ENCODE measurements around the gene RUSF1.
"Not testable (repeated sequence)": the region's sequence is repeated elsewhere in the genome, so short reads cannot be mapped to it uniquely, and the experiment has no call there.

Gene RUSF1

DNA sequence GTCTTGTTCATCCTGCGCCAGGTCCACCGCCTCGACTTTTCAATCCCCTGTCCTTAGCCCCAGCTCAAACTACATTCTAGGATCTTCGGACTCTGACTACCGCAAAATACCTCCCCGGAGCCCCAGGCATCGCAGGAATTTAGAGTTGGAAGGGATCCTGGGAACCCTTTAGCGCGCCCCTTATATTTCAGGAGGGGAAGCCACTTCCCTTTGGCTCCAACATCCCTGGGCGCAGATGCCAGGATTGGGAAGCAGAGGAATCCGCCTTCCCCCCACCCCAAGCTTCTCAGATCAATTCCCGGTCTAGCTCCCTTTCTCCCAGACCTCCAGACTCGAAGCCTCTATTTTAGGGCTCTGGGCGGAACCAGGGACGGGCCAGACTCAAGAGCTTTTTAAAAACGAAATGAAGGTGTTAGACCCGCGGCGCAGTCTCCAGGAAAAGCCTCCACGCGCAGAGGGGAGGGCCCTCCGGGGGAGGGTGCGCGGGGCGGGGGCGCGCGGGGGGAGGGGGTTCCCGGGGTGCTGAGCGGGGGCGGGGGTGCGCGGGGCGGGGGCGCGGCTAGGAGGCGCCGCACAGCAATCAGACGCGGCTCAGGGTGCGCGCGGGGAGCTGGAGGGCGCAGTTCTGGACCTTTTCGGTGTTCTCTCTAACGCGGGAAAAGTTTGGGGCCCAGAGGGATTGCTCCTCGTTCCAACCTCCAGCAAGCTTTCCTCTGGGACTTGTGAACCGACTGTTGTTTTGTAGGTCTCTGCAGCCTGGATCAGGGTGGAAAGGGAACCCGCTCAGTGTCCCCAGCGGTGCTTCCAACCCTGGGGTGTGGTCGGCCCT lies 21.1 kb upstream of the RUSF1 start:
- no peak overlapping the region for H3K4me3 ChIP-seq (ENCODE audit: low read depth, low read length)
- DNase-seq (ENCODE audit: low read depth), result no peak
- TF ChIP-seq, protein P1, sequence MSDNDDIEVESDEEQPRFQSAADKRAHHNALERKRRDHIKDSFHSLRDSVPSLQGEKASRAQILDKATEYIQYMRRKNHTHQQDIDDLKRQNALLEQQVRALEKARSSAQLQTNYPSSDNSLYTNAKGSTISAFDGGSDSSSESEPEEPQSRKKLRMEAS (IDR thresholded peaks at IDR 0.05; ENCODE audit: low read depth, low read length), result no peak

DNA sequence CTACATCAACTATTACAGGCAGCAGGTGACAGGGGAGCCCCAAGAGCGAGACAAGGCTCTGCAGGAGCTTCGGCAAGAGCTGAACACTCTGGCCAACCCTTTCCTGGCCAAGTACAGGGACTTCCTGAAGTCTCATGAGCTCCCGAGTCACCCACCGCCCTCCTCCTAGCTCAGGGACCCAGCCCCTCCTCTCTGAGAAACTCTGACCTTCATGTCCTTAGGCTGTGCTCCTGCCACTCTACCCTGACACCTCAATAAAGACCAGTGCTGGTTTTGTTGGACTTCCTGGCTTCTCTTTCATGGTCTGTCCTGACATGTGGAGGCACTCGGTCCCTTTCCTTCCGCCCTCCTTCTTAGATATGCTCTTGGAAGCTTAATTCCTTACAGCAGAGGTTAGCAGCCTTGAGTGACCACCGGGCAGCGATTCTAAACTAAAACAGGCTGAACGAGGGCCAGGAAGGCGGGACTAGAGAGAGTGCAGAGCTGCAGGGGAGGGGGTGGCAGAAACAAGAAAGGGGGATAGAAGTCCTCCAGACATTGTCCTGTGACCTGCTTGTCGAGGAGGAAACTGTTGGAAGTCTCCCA lies 20.4 kb upstream of the RUSF1 start:
- TF ChIP-seq, protein P1 (IDR thresholded peaks at IDR 0.05; ENCODE audit: low read depth, low read length), result no peak
- no peak for TF ChIP-seq POLR2A (IDR thresholded peaks at IDR 0.05; ENCODE audit: extremely low read depth, insufficient read length)
- TF ChIP-seq, protein P2, sequence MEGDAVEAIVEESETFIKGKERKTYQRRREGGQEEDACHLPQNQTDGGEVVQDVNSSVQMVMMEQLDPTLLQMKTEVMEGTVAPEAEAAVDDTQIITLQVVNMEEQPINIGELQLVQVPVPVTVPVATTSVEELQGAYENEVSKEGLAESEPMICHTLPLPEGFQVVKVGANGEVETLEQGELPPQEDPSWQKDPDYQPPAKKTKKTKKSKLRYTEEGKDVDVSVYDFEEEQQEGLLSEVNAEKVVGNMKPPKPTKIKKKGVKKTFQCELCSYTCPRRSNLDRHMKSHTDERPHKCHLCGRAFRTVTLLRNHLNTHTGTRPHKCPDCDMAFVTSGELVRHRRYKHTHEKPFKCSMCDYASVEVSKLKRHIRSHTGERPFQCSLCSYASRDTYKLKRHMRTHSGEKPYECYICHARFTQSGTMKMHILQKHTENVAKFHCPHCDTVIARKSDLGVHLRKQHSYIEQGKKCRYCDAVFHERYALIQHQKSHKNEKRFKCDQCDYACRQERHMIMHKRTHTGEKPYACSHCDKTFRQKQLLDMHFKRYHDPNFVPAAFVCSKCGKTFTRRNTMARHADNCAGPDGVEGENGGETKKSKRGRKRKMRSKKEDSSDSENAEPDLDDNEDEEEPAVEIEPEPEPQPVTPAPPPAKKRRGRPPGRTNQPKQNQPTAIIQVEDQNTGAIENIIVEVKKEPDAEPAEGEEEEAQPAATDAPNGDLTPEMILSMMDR (IDR thresholded peaks at IDR 0.05; ENCODE audit: low read depth, low read length), result no peak
- TF ChIP-seq MYC (IDR thresholded peaks at IDR 0.05; ENCODE audit: low read depth, low read length), result no peak
- H3K4me3 ChIP-seq (ENCODE audit: low read depth, low read length), result no peak overlapping the region

DNA sequence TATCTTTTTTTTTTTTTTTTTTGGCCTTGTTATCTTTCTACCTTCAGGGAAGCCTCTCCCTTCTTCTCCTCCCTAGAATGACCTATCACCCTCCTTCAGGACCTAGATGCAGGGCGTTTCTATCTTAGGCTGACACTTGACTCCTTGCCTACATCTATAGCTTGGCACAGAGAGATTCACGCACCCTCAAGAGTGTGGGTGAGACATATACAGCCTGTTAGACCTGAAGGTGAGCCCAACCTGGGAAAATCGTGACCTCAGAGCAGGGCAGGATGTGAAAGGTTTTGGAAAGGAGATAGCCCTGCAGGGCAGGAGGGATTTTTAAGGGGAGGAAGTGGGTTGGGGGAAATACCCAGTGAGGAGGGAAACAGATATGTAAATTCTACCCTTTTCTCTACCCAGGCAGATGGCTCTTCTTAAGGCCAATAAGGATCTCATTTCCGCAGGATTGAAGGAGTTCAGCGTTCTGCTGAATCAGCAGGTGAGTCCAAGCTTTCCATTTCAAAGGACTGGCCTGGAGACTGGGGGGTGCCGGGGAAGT lies 19.6 kb upstream of the RUSF1 start, which contains the start of gene AHSP:
TSS of gene AHSP (plus strand) at position 167 of the 541 bp plus-strand sequence. CDS start at position 407, 240 bp downstream.
- DNase-seq (ENCODE audit: low read depth), result no peak
- no peak within 1 kb of the TSS for H3K4me3 ChIP-seq (ENCODE audit: low read depth, low read length)
- TF ChIP-seq, protein P2 (IDR thresholded peaks at IDR 0.05; ENCODE audit: low read depth, low read length), result no peak
- TF ChIP-seq MYC (IDR thresholded peaks at IDR 0.05; ENCODE audit: low read depth, low read length) (no peak), POLR2A (IDR thresholded peaks at IDR 0.05; ENCODE audit: extremely low read depth, insufficient read length) (no peak)

More for the DNA sequence above, 20.4 kb upstream of the RUSF1 start:
- DNase-seq (ENCODE audit: low read depth), result no peak

DNA sequence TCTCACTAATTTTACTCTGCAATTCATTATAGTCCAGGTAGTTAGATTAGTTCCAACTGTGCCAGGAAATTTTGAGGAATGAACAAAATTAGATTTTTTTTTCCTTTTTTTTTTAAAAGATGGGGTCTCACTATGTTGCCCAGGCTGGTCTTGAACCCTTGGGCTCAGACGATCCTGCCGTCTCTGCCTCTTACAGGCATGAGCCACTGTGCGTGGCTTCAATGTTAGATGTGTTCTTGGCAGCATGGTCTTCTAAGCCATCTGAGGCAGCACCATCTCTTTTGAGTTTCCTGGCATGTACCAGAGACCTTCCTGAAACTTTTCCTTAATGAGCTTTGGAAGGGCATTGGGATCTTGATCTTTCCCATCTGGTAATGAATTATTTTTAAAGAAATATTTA lies 16.9 kb upstream of the RUSF1 start:
- TF ChIP-seq MYC (IDR thresholded peaks at IDR 0.05; ENCODE audit: low read depth, low read length), result no peak
- TF ChIP-seq, protein P1 (IDR thresholded peaks at IDR 0.05; ENCODE audit: low read depth, low read length), result no peak
- H3K4me3 ChIP-seq (ENCODE audit: low read depth, low read length), result no peak overlapping the region
- no peak for DNase-seq (ENCODE audit: low read depth)

DNA sequence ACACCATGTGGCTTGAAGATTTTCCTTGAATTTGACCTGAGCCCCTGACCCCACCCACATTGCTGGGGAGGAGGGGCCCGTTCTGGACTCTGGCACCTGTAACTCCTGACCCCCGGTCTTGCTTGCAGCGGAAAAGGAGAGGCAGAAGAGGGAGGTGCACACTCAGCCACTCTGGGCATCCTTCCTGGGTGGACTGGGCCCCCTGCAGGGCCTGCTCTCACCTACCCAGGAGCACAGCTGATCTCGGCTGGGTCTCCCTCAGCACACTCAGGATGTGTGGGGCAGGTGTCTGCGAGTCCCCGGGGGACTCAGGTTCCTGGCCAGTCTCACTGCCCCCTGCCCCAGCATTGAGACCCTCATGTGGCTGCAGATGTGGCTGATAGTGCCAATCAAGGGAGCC lies 15.6 kb upstream of the RUSF1 start:
- DNase-seq (ENCODE audit: low read depth), result not testable (repeated sequence)

DNA sequence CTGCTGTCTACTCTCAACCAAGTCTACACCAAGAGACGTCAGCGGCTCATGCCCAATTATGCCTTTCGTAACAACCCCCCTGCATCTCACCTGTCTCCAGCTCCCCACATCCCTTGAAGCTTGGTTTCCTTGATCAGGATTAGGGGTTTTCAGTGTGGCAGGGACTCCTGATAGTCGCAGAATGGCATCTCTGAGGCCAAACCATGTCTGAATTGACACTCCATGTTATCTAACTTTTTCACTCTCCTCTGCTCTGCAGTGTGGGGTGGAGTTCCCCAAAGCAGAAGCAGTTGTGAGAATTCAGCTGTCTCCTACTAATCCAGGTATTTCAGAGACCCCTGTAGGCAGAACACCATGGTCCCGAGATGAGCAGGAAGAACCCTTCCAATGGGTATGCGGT lies 13.9 kb upstream of the RUSF1 start:
- no peak for TF ChIP-seq MYC (IDR thresholded peaks at IDR 0.05; ENCODE audit: low read depth, low read length)
- TF ChIP-seq, protein P1 (IDR thresholded peaks at IDR 0.05; ENCODE audit: low read depth, low read length), result no peak
- no peak for TF ChIP-seq POLR2A (IDR thresholded peaks at IDR 0.05; ENCODE audit: extremely low read depth, insufficient read length)
- TF ChIP-seq, protein P2 (IDR thresholded peaks at IDR 0.05; ENCODE audit: low read depth, low read length), result no peak
- DNase-seq (ENCODE audit: low read depth), result no peak
- no peak overlapping the region for H3K4me3 ChIP-seq (ENCODE audit: low read depth, low read length)

More for the DNA sequence above, 15.6 kb upstream of the RUSF1 start:
- not testable (repeated sequence) for H3K4me3 ChIP-seq (ENCODE audit: low read depth, low read length)

DNA sequence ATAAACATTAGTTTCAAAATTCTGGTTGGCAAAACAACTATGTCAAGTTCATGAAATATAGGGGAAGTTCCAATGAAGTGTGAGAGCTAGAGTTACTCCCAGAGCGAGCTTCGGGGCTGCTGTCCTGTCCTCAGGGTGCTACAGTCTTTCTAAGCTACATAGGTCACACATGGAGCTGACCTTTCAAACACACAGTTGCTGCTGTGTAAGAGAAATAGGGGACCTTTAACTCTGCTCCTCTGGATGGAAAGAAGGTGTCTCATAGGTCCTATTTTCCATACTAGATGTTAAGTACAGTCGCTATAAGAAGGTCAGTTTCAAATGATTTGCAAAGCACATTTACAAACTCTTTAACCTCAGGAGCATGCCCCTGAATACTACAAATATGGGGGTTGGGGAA lies 13.2 kb upstream of the RUSF1 start:
- TF ChIP-seq, protein P1 (IDR thresholded peaks at IDR 0.05; ENCODE audit: low read depth, low read length), result no peak
- TF ChIP-seq, protein P2 (IDR thresholded peaks at IDR 0.05; ENCODE audit: low read depth, low read length), result no peak
- TF ChIP-seq MYC (IDR thresholded peaks at IDR 0.05; ENCODE audit: low read depth, low read length) (no peak), POLR2A (IDR thresholded peaks at IDR 0.05; ENCODE audit: extremely low read depth, insufficient read length) (no peak)
- no peak for DNase-seq (ENCODE audit: low read depth)
- no peak overlapping the region for H3K4me3 ChIP-seq (ENCODE audit: low read depth, low read length)

Data from NB4 (cell line).